ENCODE data around the gene CALY.
"Not testable (repeated sequence)": the region's sequence is repeated elsewhere in the genome, so short reads cannot be mapped to it uniquely, and the experiment has no call there.

Gene CALY

DNA sequence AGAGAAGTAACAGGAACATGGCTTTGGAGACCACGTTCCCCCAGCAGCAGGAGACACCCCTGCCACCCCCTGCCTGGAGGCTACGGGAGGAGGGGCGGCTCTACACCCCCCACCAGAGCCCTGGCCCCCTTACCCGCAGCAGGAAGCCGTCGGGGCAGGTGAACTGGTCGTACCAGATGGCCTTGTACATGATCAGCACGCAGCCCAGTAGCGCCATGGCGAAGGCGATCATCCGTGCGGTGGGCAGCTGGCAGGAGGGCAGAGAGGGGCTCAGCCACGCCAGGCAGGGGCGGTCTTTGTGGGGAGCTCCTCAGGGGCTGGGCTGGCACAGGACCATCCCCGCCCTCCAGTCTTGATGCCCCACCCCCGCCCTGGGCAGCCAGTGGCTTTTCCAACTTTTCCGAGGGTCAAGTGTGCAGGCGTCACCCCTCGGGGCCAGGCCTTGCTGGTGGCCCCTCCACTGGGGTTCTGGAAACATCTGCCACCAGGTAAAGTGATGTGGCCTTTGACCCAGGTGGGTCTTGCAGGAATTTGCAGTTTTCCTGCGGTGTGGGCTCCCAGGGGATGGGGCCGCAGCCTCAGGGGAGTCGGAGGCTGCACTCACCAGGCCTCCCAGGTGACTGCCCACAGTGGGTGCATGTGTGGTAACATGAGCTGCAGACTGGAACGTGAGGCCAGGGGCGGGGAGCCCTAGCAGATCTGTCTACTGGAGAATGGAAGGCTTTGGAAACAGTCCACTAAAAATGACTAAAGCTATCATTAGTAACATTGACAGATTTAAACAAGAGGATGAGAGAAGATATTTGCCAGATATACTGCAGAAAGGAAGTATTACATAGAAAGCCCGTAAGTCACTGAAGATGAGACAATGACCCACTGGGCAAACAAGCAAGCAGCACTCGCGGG, 9.7 kb downstream of the CALY start:
- CTCF ChIA-PET, result interaction anchor here (1.8 kb wide), 1 partner anchor 9 kb away, joined by 7 read pairs; no protein-coding TSS in a partner anchor
- DNase-seq (ENCODE audit: extremely low spot score), result no peak
- no peak for TF ChIP-seq FOXM1 (IDR thresholded peaks at IDR 0.05; ENCODE audit: borderline replicate concordance)
- TF ChIP-seq BHLHE40 (IDR thresholded peaks at IDR 0.05; ENCODE audit: borderline replicate concordance), result no peak
- TF ChIP-seq HDGF (IDR thresholded peaks at IDR 0.05; ENCODE audit: borderline replicate concordance), result no peak
- no peak for TF ChIP-seq SUZ12 (IDR thresholded peaks at IDR 0.05)
- no peak for TF ChIP-seq NFRKB (IDR thresholded peaks at IDR 0.05)
- no peak for TF ChIP-seq ELF4 (IDR thresholded peaks at IDR 0.05)
- TF ChIP-seq ARNT (IDR thresholded peaks at IDR 0.05), result no peak
- TF ChIP-seq ZNF384 (IDR thresholded peaks at IDR 0.05), result no peak
- no peak for TF ChIP-seq FOXK2 (IDR thresholded peaks at IDR 0.05)
- TF ChIP-seq, protein P1, sequence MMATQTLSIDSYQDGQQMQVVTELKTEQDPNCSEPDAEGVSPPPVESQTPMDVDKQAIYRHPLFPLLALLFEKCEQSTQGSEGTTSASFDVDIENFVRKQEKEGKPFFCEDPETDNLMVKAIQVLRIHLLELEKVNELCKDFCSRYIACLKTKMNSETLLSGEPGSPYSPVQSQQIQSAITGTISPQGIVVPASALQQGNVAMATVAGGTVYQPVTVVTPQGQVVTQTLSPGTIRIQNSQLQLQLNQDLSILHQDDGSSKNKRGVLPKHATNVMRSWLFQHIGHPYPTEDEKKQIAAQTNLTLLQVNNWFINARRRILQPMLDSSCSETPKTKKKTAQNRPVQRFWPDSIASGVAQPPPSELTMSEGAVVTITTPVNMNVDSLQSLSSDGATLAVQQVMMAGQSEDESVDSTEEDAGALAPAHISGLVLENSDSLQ (IDR thresholded peaks at IDR 0.05), result no peak
- no peak for TF ChIP-seq FOXA1 (IDR thresholded peaks at IDR 0.05)
- no peak for TF ChIP-seq LEF1 (IDR thresholded peaks at IDR 0.05; ENCODE audit: borderline replicate concordance)
- TF ChIP-seq CTBP1 (IDR thresholded peaks at IDR 0.05; ENCODE audit: borderline replicate concordance), result no peak
- no peak for TF ChIP-seq TARDBP (IDR thresholded peaks at IDR 0.05)
- no peak for TF ChIP-seq SP1 (IDR thresholded peaks at IDR 0.05)
- POLR2A ChIA-PET, result interaction anchor here (1.0 to 1.4 kb wide), 3 partner anchors 31 to 51 kb away, joined by 3 to 5 read pairs (median 5); partner anchors contain the start of genes ECHS1 and FUOM

DNA sequence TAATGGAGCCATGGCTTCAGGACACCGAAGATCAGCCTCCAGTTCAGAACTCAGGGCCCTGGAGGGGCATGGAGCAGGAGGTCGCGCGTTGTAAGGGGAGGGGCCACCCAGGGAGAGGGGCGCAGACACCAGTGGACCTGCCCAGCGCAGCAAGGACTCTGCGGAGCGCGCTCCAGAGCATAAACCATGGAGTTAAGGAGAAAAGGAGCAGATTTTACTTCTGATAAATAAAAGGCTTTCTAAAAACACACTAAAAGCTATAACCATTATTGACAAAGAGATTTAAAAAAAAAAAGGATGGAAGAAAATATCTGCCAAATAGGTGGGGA, 10.5 kb downstream of the CALY start:
- ChIA-PET CTCF (no interaction called here), POLR2A (no interaction called here)
- TF ChIP-seq NFRKB (IDR thresholded peaks at IDR 0.05), result no peak
- TF ChIP-seq BHLHE40 (IDR thresholded peaks at IDR 0.05; ENCODE audit: borderline replicate concordance), result no peak
- no peak for TF ChIP-seq SUZ12 (IDR thresholded peaks at IDR 0.05)
- TF ChIP-seq TARDBP (IDR thresholded peaks at IDR 0.05), result no peak
- no peak for DNase-seq (ENCODE audit: extremely low spot score)

DNA sequence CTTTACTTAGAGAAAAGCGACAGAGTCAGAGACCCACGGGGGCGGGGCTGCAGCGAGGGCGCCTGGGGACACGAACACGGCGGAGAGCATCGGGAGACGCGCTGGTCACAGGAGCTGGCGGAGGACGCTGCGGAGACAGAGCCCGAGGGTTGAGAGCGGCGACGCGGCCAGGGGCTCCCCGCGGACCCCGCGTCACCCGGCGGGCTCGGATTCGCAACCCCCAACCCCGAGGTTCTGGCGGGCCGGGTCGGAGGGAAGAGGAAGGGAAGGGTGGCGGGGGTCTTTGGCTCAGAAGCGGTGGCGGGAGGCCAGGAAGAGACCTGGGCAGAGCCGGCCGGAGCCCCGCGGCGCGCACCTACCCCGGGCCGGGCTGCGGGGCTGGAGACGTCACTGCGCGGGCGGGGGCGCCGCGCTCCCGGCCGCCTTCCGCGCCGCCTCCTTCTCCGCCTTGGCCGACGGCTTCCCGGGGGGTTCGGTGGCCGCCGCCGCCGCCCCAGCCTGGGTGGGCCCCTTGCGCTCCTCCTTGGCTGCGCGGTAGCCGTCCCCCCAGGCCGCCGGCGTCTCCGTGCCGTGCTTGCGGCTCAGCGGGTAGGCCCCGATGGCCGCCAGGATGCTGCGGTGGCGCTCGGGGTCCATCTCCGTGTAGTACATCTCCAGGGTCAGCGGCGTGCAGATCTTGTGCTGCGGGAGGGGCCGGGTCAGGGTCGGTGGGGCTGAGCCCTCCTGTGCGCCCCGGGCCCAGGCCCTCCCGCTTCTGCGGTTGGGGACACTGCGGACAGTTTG, 11.1 kb downstream of the CALY start:
- TF ChIP-seq ZNF384 (IDR thresholded peaks at IDR 0.05), result no peak
- no peak for TF ChIP-seq SUZ12 (IDR thresholded peaks at IDR 0.05)
- TF ChIP-seq HDGF (IDR thresholded peaks at IDR 0.05; ENCODE audit: borderline replicate concordance), result no peak
- no peak for TF ChIP-seq BHLHE40 (IDR thresholded peaks at IDR 0.05; ENCODE audit: borderline replicate concordance)
- no peak for TF ChIP-seq NFRKB (IDR thresholded peaks at IDR 0.05)
- CTCF ChIA-PET, result no interaction called here
- no peak for DNase-seq (ENCODE audit: extremely low spot score)
- POLR2A ChIA-PET, result no interaction called here

DNA sequence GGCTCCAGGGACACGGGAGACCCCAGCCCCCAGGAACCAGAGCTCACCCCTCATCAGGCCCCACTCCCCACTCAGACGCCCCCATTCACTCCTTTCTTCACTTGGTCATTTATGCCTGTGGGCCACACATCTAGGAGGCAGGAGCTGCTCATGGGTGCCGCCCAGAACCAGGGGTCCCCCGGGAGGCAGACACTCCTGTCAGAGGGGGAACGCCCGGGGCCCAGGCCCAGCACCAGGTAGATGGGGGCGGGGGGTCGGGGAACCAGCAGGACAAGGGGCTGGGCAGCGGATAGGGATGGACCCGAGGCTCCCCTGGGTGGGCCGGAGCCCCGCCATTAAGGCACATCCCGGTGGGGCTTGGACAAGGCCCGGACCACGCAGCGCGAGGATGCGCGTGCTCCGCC, 11.8 kb downstream of the CALY start:
- no peak for DNase-seq (ENCODE audit: extremely low spot score)
- TF ChIP-seq ARNT (IDR thresholded peaks at IDR 0.05) (no peak), SP1 (IDR thresholded peaks at IDR 0.05) (no peak), L3MBTL2 (conservative IDR thresholded peaks at IDR 0.05) (no peak), FOXA1 (IDR thresholded peaks at IDR 0.05) (no peak), HDGF (IDR thresholded peaks at IDR 0.05; ENCODE audit: borderline replicate concordance) (no peak), SUZ12 (IDR thresholded peaks at IDR 0.05) (no peak), ZNF384 (IDR thresholded peaks at IDR 0.05) (no peak)
- ChIA-PET CTCF (no interaction called here), POLR2A (interaction anchor here (0.6 to 1.4 kb wide), 5 partner anchors 9 to 50 kb away, joined by 3 to 5 read pairs (median 4); partner anchors contain the start of gene FUOM)

DNA sequence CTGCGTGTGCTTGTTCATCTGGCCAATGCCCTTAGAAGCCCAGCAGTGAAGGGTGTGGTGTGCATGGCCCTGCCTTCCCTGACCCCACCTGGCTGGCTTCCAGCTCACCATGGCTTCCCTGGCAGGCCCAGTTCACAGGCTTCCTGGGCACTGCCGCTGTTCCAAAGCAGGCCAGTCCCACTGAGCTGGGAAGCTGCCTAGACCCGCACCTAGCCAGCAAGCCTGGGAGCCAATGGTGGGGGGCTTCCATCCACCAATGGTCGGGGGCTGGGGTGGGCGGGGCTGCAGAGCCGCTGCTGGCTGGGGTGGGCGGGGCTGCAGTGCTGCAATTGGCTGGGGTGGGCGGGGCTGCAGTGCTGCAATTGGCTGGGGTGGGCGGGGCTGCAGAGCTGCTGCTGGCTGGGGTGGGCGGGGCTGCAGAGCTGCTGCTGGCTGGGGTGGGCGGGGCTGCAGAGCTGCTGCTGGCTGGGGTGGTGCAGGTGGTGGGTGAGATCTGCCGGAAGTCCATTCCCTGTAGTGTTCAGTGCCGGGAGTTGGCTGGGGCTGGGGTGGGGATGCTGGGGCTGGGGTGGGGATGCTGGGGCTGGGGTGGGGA, 12.4 kb downstream of the CALY start:
- TF ChIP-seq SP1 (IDR thresholded peaks at IDR 0.05), result no peak
- no peak for TF ChIP-seq LEF1 (IDR thresholded peaks at IDR 0.05; ENCODE audit: borderline replicate concordance)
- no peak for TF ChIP-seq HDGF (IDR thresholded peaks at IDR 0.05; ENCODE audit: borderline replicate concordance)
- no peak for TF ChIP-seq TARDBP (IDR thresholded peaks at IDR 0.05)
- TF ChIP-seq ARNT (IDR thresholded peaks at IDR 0.05), result no peak
- TF ChIP-seq ZNF384 (IDR thresholded peaks at IDR 0.05), result no peak
- TF ChIP-seq, protein P1 (IDR thresholded peaks at IDR 0.05), result no peak
- no peak for TF ChIP-seq SUZ12 (IDR thresholded peaks at IDR 0.05)
- TF ChIP-seq ELF4 (IDR thresholded peaks at IDR 0.05), result no peak
- TF ChIP-seq FOXM1 (IDR thresholded peaks at IDR 0.05; ENCODE audit: borderline replicate concordance), result no peak
- ChIA-PET CTCF (interaction anchor here (1.0 kb wide), 1 partner anchor 180 kb away, joined by 5 read pairs; no protein-coding TSS in a partner anchor), POLR2A (interaction anchor here (0.6 to 1.4 kb wide), 6 partner anchors 9 to 53 kb away, joined by 3 to 5 read pairs (median 4); partner anchors contain the start of gene FUOM)
- peak; percentile 79 for DNase-seq (ENCODE audit: extremely low spot score)

DNA sequence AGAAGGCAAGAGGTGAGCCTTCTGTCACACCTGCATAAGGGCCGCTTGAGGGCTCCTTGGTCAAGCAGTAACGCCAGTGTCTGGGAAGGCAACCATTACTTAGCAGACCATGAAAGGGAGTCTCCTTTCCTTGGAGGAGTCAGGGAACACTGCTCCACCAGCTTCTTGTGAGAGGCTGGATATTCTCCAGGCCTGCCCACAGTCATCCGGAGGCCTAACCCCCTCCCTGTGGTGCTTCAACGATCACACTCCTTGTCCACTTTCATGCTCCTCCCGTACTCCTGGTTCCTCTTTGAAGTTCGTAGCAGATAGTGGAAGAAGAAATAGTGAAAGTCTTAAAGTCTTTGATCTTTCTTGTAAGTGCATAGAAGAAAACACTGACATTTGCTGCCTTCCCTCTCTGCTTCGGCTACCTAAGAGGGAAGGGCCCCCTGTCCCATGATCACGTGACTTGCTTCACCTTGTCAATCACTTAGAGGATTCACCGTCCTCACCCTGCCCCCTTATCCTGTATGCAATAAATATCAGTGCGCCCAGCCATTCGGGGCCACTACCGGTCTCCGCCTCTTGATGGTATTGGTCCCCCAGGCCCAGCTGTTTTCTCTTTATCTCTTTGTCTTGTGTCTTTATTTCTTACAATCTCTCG, 14.5 kb downstream of the CALY start:
- DNase-seq (ENCODE audit: extremely low spot score); POLR2A ChIA-PET; CTCF ChIA-PET: not testable (repeated sequence)

DNA sequence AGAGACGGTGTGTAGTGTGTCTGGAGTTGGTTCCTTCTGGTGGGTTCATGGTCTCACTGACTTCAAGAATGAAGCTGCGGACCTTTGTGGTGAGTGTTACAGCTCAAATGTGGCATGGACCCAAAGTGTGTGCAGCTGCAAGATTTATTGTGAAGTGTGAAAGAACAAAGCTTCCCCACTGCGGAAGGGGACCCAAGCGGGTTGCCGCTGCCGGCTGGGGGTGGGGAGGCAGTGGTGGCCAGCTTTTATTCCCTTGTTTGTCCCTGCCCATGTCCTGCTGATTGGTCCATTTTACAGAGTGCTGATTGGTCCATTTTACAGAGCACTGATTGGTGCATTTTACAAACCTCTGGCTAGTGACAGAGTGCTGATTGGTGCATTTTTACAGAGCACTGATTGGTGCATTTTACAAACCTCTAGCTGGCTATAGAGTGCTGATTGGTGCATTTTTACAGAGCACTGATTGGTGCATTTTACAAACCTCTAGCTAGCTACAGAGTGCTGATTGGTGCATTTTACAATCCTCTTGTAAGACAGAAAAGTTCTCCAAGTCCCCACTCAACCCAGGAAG, 15.8 kb downstream of the CALY start:
- CTCF ChIA-PET, result interaction anchor here (1.0 kb wide), 1 partner anchor 8 kb away, joined by 3 read pairs; no protein-coding TSS in a partner anchor
- POLR2A ChIA-PET, result not testable (repeated sequence)

More for the DNA sequence above, 15.8 kb downstream of the CALY start:
- DNase-seq (ENCODE audit: extremely low spot score), result not testable (repeated sequence)
